GM03348 (cell line): ENCODE data around the gene GFM1.
A peak's percentile ranks its signal among the peaks of the same experiment; 100 is the strongest.

Experiments
- DNase-seq: peaks from one replicate; pipeline ENCODE4 v3.0.0; 2012; ENCODE audit warnings: low spot score

Gene GFM1

DNA sequence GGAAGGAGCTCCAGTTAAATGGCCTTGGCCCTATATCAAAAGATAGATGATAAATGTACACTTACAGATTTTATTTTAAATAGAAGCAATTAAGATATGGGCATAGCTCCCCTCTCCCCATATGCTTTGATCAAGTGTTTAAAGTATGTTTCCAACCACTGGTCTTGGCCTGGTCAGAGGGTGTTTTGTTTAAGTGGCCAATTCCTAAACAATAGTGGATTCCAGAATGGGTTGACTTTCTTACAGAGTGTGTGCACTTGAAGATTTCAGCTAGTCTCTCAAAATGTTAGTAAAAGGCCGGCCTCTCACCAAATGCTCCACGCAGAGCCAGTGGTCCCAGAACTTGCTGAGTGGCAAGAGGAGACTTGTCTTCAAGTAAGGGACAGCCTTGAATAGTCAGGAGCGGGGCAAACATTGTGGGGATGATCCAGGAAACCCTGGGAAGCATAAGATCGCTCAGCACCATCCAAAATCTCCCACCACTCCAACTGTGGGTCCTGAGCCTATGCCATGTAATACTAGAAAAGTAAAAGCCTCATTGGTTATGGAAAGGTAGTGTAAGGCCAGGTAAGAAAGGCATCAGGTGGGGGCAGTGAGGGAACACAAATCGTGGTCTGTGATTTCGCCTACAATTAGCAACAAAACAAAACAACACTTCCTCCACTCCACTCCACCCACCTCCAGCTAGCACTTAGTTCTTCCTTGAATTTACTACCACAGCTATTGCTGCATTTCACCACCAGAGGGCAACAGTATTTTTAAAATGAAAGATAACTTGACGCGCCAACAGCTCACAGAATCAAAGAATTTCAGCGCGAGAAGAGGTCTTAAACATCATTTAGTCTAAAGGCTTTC lies 83.1 kb downstream of the GFM1 start:
- DNase-seq, result peak; percentile 76

DNA sequence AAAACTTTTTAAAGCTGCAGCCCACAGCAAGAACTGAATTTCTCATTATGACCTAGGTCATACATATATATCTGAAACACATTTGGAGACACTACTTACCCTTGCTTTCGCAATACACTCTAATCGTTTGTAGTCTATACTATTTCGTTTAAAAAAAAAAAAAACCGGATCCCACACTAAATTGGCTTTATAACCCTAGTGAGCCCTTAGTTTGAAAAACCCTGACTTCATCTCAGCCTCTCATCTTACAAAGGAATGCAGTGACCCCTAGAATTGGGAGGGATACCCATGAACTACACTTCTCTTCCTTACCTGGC lies 83.7 kb downstream of the GFM1 start:
- DNase-seq, result no peak

GRCh38 chr3:158728851-158729250 lies 84.5 kb downstream of the GFM1 start:
- DNase-seq, result no peak

DNA sequence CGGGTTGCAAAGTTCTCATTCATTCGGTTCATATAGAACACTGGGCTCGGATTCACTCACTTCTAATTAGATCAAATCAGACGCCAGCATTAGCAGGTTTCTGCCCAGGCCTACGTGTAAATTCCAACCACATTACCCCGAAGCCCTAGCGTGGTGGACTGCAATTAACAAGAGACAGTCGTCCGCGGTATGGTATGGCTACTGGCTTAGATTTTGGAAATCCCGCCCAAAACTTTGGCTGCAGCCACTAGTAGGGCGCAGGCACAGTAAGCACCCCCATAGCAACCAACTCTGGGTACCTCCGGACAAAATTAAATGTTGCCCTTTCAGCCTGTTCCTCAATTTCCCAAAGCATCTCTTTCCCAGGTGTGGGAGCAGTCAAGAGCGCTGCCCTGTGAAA lies 87.2 kb downstream of the GFM1 start:
- no peak for DNase-seq

DNA sequence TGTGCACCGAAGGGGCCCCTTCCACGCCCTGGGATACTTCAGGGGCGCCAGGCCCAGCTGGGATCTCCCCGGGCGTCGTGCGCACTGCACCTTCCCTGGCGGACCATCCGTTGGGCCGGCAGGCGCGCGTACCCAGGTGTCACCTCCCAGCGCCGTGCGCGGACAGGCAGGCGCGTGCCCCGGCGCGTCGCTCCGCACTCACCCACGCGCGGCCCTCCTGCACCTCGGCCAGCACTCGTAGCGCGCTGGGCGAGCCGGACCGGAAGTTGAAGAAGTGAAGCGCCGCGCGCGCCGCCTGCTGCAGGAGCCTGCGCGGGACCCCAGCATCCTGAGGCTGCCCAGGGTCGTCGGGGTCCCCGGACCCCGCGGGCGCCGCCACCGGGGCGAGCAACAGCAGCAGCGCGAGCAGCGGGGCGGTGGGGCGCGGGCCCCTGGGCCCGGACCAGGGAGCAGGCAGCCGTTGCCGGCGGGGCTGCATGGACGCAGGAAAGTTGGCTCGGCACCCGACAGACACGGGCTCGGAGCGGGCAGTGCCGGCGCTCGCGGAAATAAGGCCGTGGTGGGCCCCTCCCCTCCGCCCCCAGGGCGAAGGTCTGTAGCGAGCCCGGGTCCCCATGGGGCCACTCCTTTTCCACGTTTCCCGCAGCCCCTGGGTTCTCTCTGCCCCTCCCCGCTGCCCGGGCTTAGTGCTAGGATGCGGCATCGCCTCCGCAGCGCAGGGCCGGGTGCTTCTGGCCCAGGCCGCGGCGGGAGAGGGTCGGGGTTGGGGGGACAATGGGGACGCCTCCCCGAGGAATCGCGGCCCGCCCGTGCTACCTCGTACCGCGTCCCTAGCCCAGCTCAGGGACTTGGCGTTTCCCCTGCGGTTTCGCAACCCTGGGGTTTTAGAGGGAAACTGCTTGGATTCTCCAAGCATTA lies 87.9 kb downstream of the GFM1 start, which contains the start of gene RARRES1:
Gene RARRES1 (minus strand): TSS at position 520 of the 918 bp plus-strand sequence. CDS start 42 bp downstream, at position 478.
- peak; percentile 83 for DNase-seq

GRCh38 chr3:158732856-158733200 lies 88.5 kb downstream of the GFM1 start:
- DNase-seq, result no peak

GRCh38 chr3:158733656-158734055 lies 89.3 kb downstream of the GFM1 start:
- no peak for DNase-seq

DNA sequence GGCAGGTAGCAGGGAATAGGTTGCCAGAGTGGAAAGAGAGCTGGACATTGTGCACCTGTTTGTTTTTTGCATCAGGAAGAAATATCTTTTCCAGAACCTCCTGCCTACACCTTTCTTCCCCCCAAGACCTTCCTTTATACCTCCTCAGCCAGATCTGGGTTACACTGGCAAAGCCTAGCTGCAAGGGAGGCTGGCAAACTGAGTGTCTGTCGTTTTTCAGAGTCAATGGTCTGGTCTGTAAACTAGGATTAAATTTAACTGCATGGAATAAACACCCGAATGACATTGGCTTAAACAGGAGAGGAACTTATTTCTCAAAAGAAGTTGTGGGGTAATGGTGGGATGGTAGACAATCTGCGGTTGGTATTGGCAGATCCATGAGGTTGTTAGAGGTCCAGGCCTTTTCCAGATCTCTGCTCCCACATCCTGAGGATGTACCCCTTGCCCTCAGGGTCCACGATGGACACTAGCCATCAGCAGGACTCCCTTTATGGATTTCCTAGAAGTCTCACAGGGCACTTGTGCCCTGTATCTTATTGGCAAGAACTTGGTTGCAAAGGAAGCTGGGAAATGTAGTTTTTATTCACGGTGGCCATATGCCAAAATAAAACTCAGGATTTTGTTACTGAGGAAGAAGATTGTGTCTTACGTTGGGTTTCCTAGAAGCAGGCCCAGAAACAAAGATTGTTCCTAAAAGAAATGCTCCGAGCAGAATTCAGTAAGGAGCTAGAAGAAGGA lies 91.1 kb downstream of the GFM1 start:
- no peak for DNase-seq

DNA sequence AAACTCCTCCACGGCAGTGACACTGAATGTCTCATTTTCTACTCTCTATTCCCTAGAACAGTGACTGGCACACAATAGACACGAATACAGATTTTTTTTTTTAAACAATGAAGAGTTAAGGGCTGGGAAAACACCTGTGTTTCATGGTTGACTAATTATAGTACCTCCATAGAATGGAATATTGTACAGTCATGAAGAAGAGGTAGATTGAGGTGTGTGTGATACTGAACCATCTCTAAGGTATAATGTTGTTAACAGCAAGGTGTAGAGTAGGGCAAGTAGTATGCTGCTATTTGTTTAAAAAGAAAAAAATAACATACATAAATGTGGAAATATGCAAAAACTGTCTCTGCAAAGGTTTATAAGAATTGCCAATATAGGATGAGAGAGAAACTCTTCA lies 93.1 kb downstream of the GFM1 start:
- no peak for DNase-seq

GRCh38 chr3:158737976-158738615 lies 93.8 kb downstream of the GFM1 start:
- no peak for DNase-seq

GRCh38 chr3:158738653-158739052 lies 94.3 kb downstream of the GFM1 start:
- DNase-seq, result no peak

- DNase-seq, result no peak
These were observed 94.8 kb downstream of the GFM1 start for GRCh38 chr3:158739078-158739477.

- DNase-seq, result no peak
These were observed 95.3 kb downstream of the GFM1 start for GRCh38 chr3:158739661-158740060.
